ENCODE results near the gene PHF2. TPM values are rescaled to one million over a fixed set of nuclear protein-coding genes. Genes with fewer than 3 reads are reported as not detected.

PHF2 gene
- polyA plus RNA-seq, 12 donors = 29.8 to 41.0 (median 36.1) TPM; not detected in 1

DNA sequence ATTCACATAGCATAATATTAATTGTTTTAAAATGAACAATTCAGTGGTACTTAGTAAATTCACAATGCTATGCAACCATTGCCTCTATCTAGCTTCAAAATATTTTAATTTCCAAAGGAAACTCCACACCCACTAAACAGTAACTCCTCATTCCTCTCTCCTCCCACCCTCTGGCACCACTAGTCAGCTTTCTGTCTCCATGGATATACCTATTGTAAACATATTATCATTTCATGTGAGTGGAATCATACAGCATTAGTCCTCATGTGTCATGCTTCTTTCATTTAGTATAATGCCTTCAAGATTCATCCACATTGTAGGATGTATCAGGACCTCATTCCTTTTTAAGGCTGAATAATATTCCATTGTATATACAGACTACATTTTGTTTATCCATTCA is 48.6 kb downstream of the PHF2 start:
- DNase-seq = no peak

DNA sequence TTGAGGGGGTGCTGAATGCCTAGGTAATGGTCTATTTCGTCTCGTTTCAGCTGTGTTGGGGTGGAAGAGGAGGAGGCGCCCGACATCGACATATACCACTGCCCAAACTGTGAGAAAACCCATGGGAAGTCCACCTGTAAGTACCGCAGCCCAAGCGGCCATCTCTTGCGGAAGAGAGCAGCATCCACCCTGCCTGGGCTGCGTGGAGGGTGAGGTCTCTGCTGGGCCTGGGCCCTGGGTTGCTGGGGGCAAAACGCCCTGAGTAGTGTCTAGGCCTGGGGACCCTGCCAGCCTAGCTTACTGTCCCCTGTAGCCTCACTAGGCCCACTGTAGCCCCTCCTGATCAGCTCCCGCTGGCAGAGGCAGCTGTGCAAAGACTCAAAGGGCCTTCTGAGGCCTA is 53.5 kb downstream of the PHF2 start:
- DNase-seq = no peak

DNA sequence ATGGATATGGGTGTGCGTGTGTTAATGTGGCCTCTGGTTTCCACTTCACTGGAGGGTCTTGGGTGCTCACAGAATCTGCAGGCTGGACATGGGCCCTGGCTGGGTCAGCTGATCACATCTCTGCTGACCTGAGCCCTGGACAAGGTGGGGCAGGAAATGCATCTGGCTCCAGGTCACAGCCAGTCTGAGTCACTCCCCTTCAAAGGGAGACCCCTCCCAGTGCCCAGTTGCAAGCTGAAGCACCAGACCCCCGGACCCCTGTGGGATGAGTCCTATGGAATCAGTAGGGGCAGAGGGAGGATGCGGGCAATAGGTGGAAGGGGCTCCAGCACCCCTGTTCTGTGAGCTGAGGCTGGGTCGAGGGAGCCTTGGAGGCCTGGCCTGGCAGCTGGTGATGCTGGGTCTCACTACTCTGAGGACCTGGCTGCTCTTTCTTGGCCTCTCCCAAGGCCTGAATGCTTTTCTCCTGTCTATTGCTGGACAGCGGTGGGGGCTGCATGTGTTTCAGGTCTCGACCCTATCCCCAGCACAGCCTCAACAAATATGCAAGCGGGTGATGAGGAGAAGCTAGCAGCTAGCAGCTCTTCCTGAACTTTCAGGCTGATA is 54.5 kb downstream of the PHF2 start:
- DNase-seq = no peak

DNA sequence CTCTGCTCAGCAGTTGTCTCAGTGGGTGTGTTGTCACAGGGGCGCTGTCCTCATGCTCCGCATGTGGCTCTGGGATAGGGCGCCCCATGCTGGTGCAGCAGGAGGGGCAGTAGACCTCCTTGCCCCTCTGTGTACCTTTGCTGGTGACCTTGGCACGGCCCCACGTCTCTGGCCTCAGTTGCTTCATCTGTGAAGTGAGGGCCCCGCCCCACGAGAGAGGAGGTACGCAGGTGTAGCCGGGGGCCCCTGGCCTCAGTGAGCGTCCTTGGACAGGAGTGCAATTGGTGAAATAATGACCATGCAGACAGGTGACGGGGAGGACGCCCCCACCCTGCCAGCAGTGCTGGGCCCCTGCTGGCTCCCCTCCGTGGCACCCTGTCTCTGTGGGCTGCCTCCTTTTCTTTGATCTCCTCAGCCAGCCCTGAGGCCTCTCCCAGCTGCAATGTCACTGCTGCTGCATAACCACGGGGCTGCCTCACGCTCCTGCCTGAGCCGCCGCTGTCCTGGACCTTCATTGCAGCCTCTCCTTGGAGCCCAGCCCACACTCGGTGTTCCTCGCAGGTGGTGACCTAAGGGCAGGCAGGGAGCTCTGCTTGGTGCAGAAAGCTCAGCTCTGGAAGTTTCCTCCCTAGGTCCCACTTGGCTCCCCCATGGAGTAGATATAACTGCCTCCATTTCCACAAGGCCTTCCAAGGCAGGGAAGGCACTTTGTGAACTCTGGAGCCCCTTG is 57.3 kb downstream of the PHF2 start:
- DNase-seq = no peak

DNA sequence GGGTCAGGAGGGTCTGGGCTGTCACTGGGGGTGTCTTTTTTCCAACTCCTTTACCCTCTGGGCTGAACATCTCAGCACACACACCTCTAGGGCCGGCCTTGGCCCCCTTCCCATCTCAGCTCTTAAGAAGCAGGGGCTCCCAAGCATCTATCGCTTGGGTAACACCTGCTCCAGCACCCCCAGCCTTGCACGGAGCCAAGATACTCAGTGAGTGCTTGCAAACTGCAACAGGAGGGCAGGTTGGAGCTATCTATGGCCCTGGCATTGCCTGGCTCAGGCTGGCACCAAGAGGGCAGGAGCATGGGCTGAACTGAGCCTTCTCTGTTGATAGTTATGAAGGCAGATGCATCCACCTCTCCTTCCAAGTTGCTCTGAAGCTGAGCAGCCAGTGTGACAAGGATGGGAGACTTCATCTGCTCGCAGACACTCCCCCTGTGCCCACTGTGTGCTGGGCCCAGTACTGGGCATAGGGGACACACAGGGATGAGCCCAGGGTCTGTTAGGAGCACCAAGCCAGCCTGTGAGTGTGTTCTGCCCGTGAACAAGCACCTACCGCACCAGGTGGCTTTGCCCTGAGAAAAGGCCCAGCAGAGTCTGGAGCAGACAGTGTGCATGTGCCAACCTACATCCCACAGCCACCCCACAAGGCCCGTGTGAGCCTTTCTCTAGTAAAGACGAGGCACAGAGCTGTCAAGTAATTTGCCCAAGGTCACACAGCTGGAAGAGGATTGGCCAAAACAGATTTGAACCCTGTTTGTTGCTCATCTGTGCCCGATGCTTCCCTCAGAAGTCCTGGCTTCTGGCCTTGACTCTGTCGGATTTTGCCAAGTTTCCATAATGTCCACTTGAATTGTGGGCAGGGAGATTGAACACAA is 58.2 kb downstream of the PHF2 start:
- no peak for DNase-seq

DNA sequence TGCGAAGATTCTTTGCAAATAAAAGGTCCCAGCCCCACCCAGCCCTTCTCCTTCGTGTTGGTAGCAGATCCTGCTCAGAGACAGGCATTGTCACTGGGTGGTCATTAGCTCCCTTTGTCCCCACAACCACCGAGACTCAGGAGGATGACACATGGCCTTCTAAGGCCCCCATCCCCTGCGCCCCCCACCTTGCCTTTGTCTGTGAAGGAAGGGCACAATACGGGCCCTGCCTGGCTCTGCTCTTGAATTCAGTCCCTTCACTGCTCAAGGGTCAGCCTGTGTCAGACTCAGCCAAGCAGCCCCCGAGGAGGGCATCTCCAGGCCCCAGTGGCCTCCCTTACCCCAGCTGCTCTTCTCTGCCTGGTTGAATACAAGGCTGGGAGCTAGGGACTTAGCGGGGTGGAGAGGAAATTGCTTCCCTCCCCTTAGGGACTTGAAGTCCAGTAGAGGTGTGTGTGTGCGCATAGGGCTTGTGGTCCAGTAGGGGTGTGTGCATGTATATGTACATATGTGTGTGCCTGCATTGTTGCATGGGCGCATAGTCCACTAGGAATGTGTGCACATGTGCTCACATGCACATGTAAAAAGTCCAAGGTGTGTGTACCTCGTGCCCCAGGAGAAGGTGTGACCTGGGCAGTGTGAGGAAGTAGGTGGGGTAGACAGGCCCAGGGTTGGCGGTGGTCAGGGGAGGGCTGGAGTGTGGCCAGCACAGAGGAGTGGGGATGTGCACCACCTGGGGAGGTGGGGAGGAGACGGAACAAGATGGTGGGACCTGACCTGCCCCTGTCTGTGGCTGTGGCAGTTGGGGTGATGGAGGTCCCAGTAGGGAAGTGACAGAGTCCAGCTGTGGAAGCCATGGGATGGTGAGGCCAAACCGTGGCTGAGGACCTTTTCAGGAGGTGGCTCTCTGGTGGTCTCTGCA is 59.1 kb downstream of the PHF2 start:
- no peak for DNase-seq

DNA sequence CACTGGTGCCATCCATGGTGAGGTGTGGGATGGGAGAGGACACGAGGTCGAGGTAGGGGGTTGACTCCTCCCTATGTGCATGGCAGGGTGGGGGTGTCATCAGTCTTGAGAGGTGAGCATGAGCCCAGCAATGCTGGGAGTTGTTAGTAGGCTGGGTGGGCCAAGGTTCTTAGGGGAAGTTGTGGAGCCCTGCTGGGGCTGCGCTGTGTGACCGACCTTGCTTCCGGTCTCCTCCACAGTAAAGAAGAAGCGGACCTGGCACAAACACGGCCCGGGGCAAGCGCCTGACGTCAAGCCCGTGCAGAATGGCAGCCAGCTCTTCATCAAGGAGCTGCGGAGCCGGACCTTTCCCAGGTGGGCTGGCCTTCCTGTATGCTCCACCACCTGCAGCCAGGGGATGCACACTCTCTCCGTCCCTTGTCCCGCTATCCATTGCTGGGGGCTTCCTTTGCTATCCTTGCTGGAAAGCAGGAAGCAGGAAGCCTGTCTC is 59.8 kb downstream of the PHF2 start:
- no peak for DNase-seq

DNA sequence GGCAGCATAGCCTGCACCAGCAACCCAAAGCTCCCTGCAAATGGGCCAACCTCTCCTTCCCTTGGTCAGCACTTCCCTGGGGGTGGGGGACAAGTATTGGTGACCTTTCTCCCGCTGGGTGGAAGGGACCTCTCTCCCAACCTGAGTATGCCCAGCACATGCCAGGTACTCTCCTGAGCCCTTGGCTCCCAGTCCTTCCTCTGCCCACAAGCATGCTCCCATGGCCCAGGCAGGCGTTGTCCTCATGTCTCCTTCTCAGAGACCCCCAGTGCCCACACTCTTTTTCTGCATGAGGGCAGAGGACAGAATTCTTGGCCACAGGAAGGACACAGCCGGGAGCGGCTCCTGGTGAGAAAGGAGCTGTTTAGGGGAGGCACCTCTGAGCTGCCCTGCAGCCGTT is 60.3 kb downstream of the PHF2 start:
- no peak for DNase-seq

DNA sequence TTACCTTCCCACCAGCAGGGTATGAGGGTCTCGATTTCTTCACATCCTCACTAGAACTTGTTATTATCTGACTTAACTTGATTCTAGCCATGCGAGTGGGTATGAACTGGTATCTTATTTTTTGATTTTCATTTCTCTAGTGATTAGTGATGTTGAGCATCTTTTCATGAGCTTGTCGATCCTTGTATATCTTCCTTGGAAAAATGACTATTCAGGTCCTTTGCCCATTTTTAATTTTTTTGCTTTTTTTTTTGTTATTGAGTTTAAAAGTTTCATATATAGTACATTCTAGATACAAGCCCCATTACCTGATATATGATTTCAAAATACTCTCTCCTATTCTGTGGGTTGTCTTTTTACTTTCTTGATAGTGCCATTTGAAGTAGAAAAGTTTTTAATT is 61.5 kb downstream of the PHF2 start:
- no peak for DNase-seq

DNA sequence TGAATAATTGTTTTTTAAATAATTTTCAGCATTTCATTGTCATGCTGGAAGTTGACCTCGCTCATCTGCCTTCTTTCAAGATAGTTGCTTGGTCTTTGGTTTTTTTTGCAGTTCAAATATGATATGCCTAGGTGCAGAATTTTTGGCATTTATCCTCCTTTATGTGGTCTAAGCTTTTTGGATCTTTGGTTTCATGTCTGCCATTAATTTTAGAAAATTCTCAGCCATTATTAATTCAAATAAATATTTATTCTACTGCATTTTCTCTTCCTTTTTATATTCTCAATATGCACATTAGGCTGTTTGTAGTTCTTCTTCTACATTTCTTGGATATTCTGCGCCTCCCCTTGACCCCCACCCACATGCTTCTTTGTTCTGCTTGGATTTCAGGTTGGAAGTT is 63.6 kb downstream of the PHF2 start:
- no peak for DNase-seq

DNA sequence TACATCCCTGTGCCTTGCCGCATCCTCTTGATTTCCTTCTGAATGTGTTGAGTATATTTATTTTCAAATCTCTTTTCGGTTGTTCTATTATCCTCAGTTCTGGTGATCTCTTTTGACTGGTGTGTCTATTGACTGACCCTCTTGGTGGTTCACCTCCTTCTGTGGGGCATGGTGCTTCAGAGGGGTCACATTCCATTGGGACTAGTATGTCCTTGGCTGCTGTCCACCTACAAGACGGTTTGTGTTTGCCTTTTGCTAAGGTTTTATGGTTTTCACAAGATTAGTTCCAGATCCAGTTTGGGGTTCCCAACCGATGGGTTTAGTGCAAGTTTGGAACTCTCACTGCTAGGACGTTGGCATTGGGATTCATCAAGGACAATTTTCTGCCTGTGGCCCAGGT is 66.6 kb downstream of the PHF2 start:
- no peak for DNase-seq

DNA sequence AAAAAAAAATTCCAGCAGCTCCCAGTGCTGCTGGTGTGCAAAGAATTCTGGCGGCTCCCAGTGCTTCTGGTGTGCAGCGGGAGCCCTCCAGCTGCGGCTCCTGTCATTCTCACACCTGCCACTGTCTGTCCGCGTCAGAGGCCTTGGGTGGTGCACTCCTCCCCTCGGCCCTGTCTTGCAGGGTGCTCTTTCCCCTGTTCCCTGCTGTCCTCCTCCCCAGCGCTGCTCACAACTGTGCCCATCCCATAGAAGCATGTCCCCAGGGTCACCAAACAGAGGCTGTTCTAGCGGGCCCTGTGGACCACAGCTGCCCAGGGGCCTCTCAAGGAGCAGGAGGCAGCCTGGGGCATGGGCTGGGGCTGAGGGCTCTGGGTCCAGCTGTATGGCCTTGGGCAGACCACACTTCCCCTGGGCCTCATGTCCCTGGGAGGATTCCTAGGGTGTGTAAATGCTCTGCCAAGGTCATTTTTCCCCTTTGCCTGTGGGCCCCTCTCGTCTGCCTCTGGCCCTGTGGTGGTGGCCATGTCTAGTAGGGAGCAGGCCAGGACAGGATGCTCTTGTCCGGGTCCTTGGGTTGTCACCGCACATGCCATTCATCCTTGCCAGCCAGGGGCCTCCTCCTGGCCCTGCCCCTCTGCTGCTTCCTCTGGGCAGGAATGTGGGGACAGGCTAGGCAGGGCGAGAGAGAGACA is 68.2 kb downstream of the PHF2 start:
- DNase-seq = peak; percentile 14

DNA sequence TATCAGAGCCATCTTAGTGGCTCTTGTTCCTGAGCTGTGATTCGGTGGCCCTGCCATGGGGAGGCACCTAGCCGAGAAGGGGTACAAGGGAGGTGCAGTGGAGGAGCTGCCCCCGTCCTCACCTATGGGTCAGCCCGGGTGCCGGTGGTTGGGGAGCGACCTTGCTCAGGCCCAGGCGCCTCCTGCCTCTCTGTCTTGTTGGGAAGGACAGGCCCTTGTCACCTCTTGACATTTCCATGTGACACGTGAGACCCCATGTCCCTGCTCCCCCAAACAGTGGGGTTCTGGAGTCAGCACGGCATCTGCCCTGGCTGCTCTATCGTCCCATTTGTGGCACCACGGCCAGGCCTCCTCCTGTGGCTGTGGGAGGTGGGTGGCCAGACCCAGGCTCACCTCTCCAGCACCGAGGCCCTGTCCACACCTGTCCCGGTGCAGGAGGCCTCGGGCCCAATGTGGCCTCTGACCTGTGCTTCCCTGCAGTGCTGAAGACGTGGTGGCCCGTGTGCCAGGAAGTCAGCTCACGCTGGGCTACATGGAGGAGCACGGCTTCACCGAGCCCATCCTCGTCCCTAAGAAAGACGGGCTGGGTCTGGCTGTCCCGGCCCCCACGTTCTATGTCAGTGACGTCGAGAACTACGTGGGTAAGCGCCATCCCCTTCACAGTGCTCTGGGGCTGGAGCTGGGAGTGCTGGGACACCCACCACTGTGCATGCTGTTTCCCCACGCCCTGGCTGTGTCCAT is 68.9 kb downstream of the PHF2 start:
- DNase-seq = no peak

DNA sequence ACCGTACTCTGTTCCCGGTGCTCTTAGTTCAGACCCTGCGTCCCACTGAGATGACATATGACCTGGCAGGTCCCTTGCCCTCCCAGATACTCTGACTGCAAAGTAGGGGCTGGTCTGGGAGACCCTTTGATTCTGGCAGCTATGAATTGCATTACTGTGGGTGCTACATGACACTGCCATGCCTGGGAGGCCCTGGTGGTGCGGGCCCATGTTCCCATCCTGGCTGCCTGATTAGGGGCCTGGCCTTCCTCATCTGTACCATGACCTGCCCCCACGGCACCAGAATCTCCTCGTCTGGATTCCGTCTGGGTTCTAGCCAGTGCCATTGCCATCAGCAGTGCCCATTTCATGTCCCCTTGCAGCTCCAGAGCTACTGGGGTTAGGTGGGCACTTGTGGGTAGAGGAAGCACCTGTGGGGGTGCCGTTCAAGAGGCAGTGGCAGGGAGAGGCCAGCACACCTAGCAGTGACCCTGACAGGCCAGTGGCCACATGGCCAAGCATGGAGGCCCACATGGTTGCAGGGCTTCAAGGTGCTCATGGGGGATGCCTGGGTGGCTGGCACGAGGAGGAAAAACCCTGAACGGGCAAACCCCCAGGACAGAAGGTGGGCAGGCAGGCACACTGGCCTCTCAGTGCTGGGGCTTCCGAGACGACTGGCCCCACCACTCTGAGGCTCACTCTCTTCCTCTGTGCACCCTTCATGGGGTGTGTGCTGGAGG is 69.7 kb downstream of the PHF2 start:
- DNase-seq = no peak

DNA sequence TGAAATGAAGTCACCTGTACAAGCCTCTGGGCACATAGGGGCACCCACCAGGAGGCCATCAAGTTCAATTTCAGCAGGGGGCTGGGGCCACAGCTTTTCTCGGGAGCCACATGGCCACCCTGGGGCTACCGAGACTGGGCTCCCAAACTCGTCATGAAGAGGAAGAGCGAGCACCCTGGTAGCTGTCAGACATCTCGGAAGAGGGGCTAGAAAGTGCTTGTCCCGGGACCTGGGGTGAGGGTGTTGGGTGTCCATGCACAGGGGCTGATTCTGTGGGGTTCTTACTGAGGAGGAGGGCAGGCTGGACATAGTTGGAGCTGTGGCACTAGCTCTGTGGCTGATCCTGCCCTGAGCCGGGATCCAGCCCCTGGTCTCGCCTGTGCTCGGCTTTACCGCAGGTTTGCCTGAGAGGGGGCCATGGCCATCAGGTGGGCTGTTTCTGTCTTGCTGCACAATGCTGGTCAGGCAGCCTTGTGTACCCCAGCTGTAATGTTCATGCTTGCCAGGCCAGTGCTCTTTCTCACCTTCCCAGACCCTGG is 70.3 kb downstream of the PHF2 start:
- no peak for DNase-seq

DNA sequence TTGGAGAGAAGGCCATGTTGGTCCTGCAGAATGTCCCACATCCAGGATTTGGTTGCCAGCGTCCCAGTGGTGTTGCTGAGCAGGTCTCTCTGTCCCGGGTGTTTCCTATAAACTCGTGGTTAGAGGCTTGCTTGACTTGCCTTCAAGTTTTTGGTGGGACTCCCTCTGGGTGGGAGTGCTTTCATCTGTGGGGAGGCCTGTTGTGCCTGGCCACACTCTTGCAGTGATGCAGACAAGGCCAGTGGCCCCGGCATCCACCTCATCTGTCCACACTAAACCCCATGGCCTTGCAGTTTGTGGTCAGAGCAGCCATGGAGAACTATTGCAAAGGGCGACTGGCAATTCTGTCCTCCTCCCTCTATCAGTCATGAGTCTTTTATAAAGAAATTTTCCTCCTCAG is 71.8 kb downstream of the PHF2 start:
- DNase-seq = no peak

DNA sequence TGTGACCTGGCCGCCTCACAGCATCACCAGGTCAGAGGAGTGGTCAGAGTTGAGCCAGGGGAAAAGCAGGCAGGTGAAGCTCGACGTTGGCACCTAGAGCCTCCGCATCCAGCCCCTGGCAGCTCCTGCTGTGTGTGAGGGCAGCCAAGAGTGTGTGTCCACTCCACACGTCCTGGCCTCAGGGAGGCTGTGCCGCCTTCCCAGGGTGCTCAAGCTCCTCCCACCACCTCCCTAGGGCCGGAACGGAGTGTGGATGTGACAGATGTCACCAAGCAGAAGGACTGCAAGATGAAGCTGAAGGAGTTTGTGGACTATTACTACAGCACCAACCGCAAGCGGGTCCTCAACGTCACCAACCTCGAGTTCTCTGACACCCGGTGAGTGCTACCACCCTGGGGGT is 72.5 kb downstream of the PHF2 start:
- DNase-seq = no peak

DNA sequence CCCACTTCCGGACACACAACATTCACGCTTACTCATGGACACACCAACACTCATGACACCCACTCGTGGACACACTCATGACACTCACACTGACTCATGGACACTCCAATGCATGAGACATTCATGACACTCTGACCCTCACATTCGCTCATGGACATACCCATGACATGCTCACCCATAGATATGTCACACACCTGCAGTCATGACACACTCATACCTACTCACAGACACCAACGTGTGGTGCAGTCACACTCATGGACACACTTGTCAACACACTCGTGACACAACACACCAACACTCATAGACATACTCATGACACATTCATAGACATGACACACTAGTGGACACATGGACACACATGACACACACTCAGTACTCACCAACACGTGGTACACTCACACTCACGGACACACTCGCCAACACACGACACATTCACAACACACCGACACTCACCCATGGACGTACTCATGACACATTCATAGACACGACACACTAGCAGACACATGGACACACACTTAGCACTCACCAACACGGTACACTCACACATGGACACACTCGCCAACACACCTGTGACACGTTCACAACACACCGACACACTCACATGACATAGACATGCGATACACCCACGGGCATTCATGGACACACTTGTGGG is 73.4 kb downstream of the PHF2 start:
- DNase-seq = no peak

DNA sequence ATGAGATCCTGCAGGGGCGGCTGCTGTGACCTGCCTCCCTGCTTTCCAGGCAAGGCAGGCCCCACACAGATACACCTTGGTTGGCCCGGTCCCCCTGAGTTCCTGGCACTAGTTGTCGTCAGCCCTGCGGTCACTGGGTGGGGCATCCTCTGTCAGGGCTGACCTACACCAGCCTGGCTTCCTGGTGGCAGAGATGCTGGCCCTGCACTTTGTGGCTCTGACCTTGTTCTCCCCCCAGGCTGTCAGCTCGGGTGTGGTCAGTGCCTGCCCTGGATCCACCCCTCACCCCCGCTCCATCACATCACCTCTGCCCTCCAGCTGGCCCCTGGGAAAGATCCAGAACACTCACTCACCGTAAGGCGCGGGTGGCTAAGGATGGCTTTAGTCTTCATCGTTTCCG is 74.1 kb downstream of the PHF2 start:
- no peak for DNase-seq

Data from muscle of arm (tissue), 12 donors.